Activated T-cell treated with anti-CD3 and anti-CD28 coated beads, Interleukin-2, amount 50 U/mL, for 72 hours (primary cell): ENCODE results near the gene DR1. TPM values are rescaled to one million over a fixed set of nuclear protein-coding genes. Genes with fewer than 3 reads are reported as not detected.

ENCODE experiments used
- ATAC-seq, 2 donors: fragments of 150-1000 bp; cut with Tn5 transposase; replicated peaks in 1 of 2; 2 replicates each; pipeline ENCODE4 v1.10.0; 2021; ENCODE audit warnings: moderate library complexity in 2 of 2, mild to moderate bottlenecking in 1 of 2
- DNase-seq, 2 donors: peaks; one replicate each; pipeline ENCODE4 v3.0.0; 2021 to 2022; ENCODE audit warnings: mixed read lengths in 1 of 2
- H3K27ac Mint-ChIP-seq: one replicate; pipeline ENCODE4 v1.8.0; 2022; ENCODE audit warnings: mild to moderate bottlenecking, moderate library complexity, mixed read lengths
- H3K27me3 Mint-ChIP-seq: one replicate; pipeline ENCODE4 v1.8.0; 2022; ENCODE audit warnings: low read depth, mixed read lengths
- H3K36me3 Mint-ChIP-seq, 2 donors: one replicate each; pipeline ENCODE4 v1.8.0; 2022; ENCODE audit warnings: mixed read lengths in 2 of 2, mild to moderate bottlenecking in 1 of 2; ENCODE audit not compliant: insufficient read depth in 2 of 2
- H3K4me1 Mint-ChIP-seq: one replicate; pipeline ENCODE4 v1.8.0; 2022; ENCODE audit warnings: low read depth, mixed read lengths
- H3K4me3 Mint-ChIP-seq, 2 donors: one replicate each; pipeline ENCODE4 v1.8.0; 2022; ENCODE audit warnings: mild to moderate bottlenecking in 2 of 2, mixed read lengths in 2 of 2, moderate library complexity in 2 of 2
- H3K9me3 Mint-ChIP-seq, 2 donors: one replicate each; pipeline ENCODE4 v1.8.0; 2022; ENCODE audit warnings: mixed read lengths in 2 of 2
- total RNA-seq, 2 donors: library from RNA; stranded (reverse); gene quantifications; one replicate each; pipeline ENCODE4 v1.2.3, GENCODE V29; 2022

DR1 gene
- total RNA-seq = 10 to 100 TPM; 78.4 to 86.2 TPM

DNA sequence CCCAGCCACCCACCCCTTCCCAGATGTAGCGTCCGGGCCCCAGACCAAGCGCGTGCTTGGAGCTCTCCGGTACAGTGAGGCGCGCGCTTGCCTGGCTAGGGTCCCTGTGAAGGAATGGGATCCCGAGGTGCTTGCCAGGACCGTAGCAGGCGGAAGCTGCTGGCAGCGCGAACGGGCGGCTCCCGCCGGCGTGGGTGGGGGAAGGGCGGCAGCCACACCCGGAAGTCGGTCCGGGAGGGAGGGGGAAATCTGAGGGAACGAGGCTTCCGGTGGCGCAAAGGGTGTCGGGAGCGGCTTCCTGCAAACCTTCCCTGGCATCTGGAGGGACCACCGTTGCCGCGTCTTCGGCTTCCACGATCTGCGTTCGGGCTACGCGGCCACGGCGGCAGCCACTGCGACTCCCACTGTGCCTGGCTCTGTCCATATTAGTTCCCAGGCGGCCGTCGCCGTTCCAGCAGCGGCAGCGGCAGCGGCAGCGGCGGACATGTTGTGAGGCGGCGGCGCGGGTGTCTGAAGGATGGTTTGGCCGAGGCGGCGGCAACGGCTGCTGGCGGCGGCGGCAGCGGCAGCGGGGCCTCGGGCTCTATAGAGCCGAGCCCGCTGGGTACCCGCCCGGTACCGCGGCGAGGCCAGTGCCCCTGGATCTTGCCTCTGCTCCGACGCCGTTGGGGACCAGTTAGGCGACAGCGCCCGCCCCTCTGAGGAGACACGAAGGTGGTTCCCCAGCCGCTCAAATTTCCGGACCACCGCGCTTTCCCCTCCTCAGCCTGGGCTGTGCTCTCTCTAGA is at the start of gene DR1:
Gene DR1, plus strand, starts transcription at position 275 of the 788 bp plus-strand sequence. CDS start 739 bp downstream, outside the sequence.
- Mint-ChIP-seq H3K36me3 (peaks cover 17 to 24% of the 10 kb centered on the region in 2 donors), H3K9me3 (no peaks in the 10 kb centered on the region), H3K4me1 (peaks cover 16% of the 10 kb centered on the region), H3K4me3 (peak within 1 kb of the TSS; percentile 99), H3K27ac (peak within 1 kb of the TSS; percentile 99), H3K27me3 (no peaks in the 10 kb centered on the region)
- ATAC-seq (peak; percentile 82 to 83), DNase-seq (peak; percentile 93 to 95)

DNA sequence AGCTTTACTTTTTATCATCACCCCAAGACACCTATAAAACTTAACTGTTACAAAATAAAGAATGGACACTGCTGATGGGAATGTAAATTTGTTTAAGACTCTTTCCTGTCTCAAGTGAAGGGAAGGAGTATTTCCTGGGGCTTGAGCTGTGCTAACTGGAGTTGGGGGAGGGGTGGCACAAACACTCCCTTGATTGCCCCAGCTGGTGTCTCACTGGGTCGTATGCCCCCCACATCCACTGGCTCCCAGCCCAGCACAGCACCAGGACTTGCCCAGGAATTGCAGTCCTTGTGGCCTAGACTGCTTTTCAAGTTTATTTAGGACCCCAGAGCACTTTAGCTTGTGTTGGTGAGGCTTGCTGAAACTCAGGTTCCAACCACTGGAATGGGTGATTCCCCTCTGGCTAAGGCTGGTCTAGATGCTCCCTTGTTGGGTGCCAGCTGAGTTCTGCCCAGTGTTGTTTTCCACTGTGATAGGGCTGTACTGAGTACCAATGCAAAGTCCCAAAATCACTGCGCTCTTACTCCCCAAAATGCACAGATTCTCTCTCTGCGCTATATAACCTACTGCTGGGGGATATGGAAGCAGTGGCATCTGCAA is 49.1 kb upstream of the DR1 start:
- ATAC-seq (no peak), DNase-seq (no peak)
- H3K27me3 Mint-ChIP-seq = no peaks in the 10 kb centered on the region
- H3K9me3 Mint-ChIP-seq = no peaks in the 10 kb centered on the region
- no peaks in the 10 kb centered on the region for H3K4me1 Mint-ChIP-seq
- no peak overlapping the region for H3K27ac Mint-ChIP-seq
- H3K4me3 Mint-ChIP-seq = no peak overlapping the region
- H3K36me3 Mint-ChIP-seq = no peaks in the 10 kb centered on the region

- peaks cover 0 to 1% of the 10 kb centered on the region in 2 donors for H3K36me3 Mint-ChIP-seq
- no peak overlapping the region for H3K4me3 Mint-ChIP-seq
- ATAC-seq (no peak), DNase-seq (no peak)
- H3K27me3 Mint-ChIP-seq = no peaks in the 10 kb centered on the region
- H3K27ac Mint-ChIP-seq = no peak overlapping the region
- no peaks in the 10 kb centered on the region for H3K9me3 Mint-ChIP-seq
- no peaks in the 10 kb centered on the region for H3K4me1 Mint-ChIP-seq
Observed at GRCh38 chr1:93301131-93301530, 44.6 kb upstream of the DR1 start.

DNA sequence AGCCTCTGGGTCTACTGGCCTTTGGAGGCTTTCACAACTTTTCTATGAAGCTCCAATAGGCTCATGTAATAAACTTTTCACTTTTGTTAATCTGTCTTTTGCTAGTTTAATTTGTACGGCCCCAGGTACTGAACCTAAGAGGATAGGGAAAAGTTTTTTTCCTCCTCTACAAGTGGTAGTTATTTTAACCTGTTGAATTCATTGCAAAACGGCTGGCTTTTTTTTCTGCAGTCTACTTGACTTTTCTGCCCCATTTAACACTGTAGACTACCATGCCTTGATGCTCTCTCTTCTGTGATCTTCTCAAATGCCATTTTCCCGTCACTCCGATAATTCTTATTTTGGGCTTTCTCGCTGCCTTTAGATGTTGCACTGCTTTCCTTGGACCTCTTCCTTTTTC is 43.6 kb upstream of the DR1 start:
- Mint-ChIP-seq H3K9me3 (no peaks in the 10 kb centered on the region), H3K36me3 (peaks cover 0 to 1% of the 10 kb centered on the region in 2 donors), H3K27me3 (no peaks in the 10 kb centered on the region), H3K27ac (no peak overlapping the region), H3K4me3 (no peak overlapping the region), H3K4me1 (no peaks in the 10 kb centered on the region)
- DNase-seq = no peak
- no peak for ATAC-seq

- Mint-ChIP-seq H3K4me3 (no peak overlapping the region), H3K36me3 (peaks cover 1 to 2% of the 10 kb centered on the region in 2 donors), H3K9me3 (no peaks in the 10 kb centered on the region), H3K27me3 (no peaks in the 10 kb centered on the region), H3K4me1 (no peaks in the 10 kb centered on the region), H3K27ac (no peak overlapping the region)
- DNase-seq (peak; percentile 29 to 32), ATAC-seq (peak; percentile 46 to 58)
Observed at GRCh38 chr1:93304716-93305138, 41.0 kb upstream of the DR1 start.

GRCh38 chr1:93306920-93307319 is 38.8 kb upstream of the DR1 start:
- Mint-ChIP-seq H3K9me3 (no peaks in the 10 kb centered on the region), H3K27me3 (no peaks in the 10 kb centered on the region), H3K4me3 (no peak overlapping the region), H3K4me1 (no peaks in the 10 kb centered on the region), H3K27ac (no peak overlapping the region), H3K36me3 (peaks cover 3 to 4% of the 10 kb centered on the region in 2 donors)
- ATAC-seq (no peak), DNase-seq (no peak)

- H3K27ac Mint-ChIP-seq = no peak overlapping the region
- ATAC-seq (no peak), DNase-seq (no peak)
- no peak overlapping the region for H3K4me3 Mint-ChIP-seq
- no peaks in the 10 kb centered on the region for H3K4me1 Mint-ChIP-seq
- no peaks in the 10 kb centered on the region for H3K9me3 Mint-ChIP-seq
- peaks cover 2 to 4% of the 10 kb centered on the region in 2 donors for H3K36me3 Mint-ChIP-seq
- H3K27me3 Mint-ChIP-seq = no peaks in the 10 kb centered on the region
Observed at GRCh38 chr1:93313026-93313425, 32.7 kb upstream of the DR1 start.

DNA sequence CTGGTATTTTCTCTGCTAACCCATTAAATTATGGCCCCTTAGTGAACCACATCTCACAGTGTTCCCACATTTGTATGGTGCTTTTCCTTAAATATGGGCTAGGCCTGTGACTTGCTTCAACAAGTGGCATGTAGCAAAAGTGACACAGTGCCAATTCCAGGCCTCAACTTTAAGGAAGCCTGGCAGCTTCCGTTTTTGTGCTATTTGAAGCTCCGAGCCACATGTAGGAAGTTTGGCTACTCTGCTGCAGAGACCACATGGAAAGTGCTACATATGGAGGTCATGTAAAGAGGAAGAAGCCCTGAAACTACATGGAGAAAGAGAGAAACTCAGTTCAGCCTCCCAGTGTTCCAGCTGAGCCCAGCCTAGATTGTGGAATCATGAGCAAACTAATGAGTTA is 28.5 kb upstream of the DR1 start:
- no peak for ATAC-seq
- no peak overlapping the region for H3K27ac Mint-ChIP-seq
- no peaks in the 10 kb centered on the region for H3K4me1 Mint-ChIP-seq
- DNase-seq = no peak
- no peak overlapping the region for H3K4me3 Mint-ChIP-seq
- H3K27me3 Mint-ChIP-seq = no peaks in the 10 kb centered on the region
- no peaks in the 10 kb centered on the region for H3K36me3 Mint-ChIP-seq
- H3K9me3 Mint-ChIP-seq = no peaks in the 10 kb centered on the region

GRCh38 chr1:93317943-93318342 is 27.8 kb upstream of the DR1 start:
- no peaks in the 10 kb centered on the region for H3K36me3 Mint-ChIP-seq
- DNase-seq = no peak

DNA sequence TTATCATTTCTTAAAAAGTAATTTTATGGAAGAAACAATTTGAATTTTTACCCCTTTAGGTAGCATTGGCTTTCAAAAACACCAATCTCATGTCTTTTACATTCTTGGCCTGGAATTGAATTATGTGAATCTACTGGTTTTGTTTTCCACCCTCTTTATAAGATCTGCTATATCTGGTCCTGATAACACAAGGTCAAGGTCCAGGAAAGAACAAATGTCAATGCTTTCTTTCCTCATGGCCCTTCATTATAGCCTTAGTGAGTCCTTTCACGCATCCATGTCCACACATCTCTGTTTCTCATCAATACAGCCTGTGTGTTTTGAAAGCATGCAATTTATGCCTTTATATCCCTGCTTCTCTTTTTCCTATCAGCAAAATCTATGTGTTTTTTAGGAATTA is 24.0 kb upstream of the DR1 start:
- DNase-seq (no peak), ATAC-seq (no peak)
- Mint-ChIP-seq H3K4me1 (no peaks in the 10 kb centered on the region), H3K4me3 (no peak overlapping the region), H3K9me3 (no peaks in the 10 kb centered on the region), H3K27me3 (no peaks in the 10 kb centered on the region), H3K27ac (no peak overlapping the region), H3K36me3 (no peaks in the 10 kb centered on the region)

More at GRCh38 chr1:93317943-93318342, 27.8 kb upstream of the DR1 start:
- H3K9me3 Mint-ChIP-seq = no peaks in the 10 kb centered on the region
- H3K27ac Mint-ChIP-seq = no peak overlapping the region
- no peaks in the 10 kb centered on the region for H3K4me1 Mint-ChIP-seq
- no peak for ATAC-seq
- no peaks in the 10 kb centered on the region for H3K27me3 Mint-ChIP-seq
- H3K4me3 Mint-ChIP-seq = no peak overlapping the region

- no peak for ATAC-seq
- Mint-ChIP-seq H3K4me1 (no peaks in the 10 kb centered on the region), H3K9me3 (no peaks in the 10 kb centered on the region), H3K27ac (no peak overlapping the region), H3K36me3 (no peaks in the 10 kb centered on the region), H3K4me3 (no peak overlapping the region), H3K27me3 (no peaks in the 10 kb centered on the region)
- no peak for DNase-seq
Observed at GRCh38 chr1:93322349-93322748, 23.4 kb upstream of the DR1 start.

GRCh38 chr1:93323185-93323820 is 22.4 kb upstream of the DR1 start:
- Mint-ChIP-seq H3K27ac (no peak overlapping the region), H3K4me1 (no peaks in the 10 kb centered on the region), H3K9me3 (no peaks in the 10 kb centered on the region), H3K36me3 (no peaks in the 10 kb centered on the region), H3K4me3 (no peak overlapping the region), H3K27me3 (no peaks in the 10 kb centered on the region)
- DNase-seq = no peak
- no peak for ATAC-seq
